ENCODE data around the gene ABCC9.
"Not testable (repeated sequence)": the region's sequence is repeated elsewhere in the genome, so short reads cannot be mapped to it uniquely, and the experiment has no call there.

The ABCC9 gene

DNA sequence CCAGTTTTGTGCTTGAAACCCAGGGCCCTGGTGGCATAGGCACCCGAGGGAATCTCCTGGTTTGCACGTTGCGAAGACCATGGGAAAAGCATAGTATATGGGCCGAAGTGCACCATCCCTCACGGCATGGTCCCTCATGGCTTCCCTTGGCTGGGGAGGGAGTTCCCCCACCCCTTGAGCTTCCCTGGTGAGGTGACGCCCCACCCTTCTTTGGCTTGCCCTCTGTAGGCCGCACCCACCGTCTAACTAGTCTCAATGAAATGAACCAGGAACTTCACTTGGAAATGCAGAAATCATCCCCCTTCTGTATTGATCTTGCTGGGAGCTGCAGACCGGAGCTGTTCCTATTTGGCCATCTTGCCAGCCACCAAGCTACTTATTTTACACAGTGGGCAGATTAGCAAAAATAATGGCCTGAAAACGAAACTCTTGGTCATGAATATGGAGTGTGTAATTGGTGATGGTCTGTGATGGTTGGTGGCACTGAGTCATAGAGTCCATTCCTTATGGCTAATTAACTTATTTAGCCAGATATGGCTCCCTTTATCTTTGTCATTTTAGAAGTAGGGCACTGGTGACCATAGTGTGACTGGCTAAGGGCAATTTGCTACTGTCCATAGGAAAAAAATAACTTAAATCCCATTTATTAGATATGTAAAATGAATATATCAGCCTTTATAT lies 145.4 kb downstream of the ABCC9 start:
- no peaks in the 10 kb centered on the region for H3K36me3 ChIP-seq
- TF ChIP-seq, protein P1, sequence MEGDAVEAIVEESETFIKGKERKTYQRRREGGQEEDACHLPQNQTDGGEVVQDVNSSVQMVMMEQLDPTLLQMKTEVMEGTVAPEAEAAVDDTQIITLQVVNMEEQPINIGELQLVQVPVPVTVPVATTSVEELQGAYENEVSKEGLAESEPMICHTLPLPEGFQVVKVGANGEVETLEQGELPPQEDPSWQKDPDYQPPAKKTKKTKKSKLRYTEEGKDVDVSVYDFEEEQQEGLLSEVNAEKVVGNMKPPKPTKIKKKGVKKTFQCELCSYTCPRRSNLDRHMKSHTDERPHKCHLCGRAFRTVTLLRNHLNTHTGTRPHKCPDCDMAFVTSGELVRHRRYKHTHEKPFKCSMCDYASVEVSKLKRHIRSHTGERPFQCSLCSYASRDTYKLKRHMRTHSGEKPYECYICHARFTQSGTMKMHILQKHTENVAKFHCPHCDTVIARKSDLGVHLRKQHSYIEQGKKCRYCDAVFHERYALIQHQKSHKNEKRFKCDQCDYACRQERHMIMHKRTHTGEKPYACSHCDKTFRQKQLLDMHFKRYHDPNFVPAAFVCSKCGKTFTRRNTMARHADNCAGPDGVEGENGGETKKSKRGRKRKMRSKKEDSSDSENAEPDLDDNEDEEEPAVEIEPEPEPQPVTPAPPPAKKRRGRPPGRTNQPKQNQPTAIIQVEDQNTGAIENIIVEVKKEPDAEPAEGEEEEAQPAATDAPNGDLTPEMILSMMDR (IDR thresholded peaks at IDR 0.05; ENCODE audit: low read depth, low read length), result no peak
- no peaks in the 10 kb centered on the region for H3K27me3 ChIP-seq (ENCODE audit: insufficient read depth, low read depth, severe bottlenecking)
- no peaks in the 10 kb centered on the region for H3K9me3 ChIP-seq (ENCODE audit: severe bottlenecking)
- no peak overlapping the region for H3K27ac ChIP-seq
- H3K4me3 ChIP-seq (ENCODE audit: low read depth, low read length), result no peak overlapping the region
- DNase-seq, result no peak

DNA sequence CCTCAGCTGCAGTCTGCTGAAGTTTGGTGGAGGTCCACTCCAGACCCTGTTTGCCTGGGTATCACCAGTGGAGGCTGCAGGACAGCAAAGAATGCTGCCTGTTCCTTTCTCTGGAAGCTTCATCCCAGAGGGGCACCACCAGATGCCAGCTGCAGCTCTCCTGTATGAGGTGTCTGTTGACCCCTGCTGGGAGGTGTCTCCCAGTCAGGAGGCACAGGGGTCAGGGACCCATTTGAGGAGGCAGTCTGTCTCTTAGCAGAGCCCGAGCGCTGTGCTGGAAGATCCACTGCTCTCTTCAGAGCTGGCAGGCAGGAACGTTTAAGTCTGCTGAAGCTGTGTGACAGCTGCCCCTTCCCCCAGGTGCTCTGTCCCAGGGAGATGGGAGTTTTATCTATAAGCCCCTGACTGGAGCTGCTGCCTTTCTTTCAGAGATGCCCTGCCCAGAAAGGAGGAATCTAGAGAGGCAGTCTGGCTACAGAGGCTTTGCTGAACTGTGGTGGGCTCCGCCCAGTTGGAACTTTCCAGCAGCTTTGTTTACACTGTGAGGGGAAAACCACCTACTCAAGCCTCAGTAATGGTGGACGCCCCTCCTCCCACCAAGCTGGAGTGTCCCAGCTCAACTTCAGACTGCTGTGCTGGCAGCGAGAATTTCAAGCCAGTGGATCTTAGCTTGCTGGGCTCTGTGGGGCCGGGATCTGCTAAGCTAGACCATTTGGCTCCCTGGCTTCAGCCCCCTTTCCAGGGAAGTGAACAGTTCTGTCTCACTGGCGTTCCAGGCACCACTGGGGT lies 146.2 kb downstream of the ABCC9 start:
- H3K9me3 ChIP-seq (ENCODE audit: severe bottlenecking); DNase-seq; H3K4me3 ChIP-seq (ENCODE audit: low read depth, low read length); H3K36me3 ChIP-seq; H3K27me3 ChIP-seq (ENCODE audit: insufficient read depth, low read depth, severe bottlenecking); H3K27ac ChIP-seq: not testable (repeated sequence)

DNA sequence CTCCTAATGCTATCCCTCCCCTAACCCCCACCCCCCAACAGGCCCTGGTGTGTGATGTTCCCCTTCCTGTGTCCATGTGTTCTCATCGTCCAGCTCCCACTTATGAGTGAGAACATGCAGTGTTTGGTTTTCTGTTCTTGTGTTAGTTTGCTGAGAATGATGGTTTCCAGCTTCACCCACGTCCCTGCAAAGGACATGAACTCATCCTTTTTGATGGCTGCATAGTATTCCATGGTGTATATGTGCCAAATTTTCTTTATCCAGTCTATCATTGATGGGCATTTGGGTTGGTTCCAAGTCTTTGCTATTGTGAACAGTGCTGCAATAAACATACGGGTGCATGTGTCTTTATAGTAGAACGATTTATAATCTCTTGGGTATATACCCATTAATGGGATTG lies 151.5 kb downstream of the ABCC9 start:
- DNase-seq; H3K36me3 ChIP-seq; H3K27me3 ChIP-seq (ENCODE audit: insufficient read depth, low read depth, severe bottlenecking); H3K9me3 ChIP-seq (ENCODE audit: severe bottlenecking); H3K27ac ChIP-seq; H3K4me3 ChIP-seq (ENCODE audit: low read depth, low read length): not testable (repeated sequence)

DNA sequence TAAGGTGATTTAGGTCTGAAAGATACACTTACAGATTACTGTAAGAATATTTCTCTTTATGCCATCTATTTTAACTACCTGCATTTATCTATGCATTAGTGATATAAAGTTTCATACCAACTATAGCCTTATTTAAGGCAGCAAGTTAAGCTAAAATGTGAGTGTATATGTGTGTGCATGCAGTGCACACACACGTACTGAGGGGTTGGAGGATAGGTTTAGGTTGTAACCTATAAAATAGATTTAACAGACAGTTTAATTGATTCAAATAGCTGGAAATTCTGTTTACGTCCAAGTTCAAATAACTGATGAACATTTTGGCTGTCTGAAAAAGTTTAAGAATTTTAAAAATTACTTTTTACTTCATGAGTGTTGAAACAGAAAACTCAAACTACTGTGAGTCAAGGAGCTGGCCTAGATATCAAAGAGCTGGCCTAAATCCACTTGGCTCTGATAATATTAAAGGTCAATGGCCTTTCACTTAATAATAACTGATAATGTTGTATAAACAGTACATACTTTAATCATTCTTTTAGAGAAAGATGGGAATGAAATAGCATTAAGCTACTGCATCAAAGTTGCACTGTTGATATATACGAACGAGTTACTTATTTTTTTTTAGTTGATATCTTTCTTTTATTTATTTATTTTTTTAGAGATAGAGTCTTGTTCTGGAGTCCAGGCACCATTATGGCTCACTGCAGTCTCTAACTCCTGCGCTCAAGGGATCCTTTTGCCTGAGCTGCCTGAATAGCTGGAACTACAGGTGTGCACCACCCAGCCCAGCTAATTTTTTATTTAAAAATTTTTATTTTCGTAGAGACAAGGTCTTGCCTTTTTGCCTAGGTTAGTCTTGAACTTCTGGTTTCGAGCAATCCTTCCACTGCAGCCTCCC lies 152.9 kb downstream of the ABCC9 start:
- TF ChIP-seq, protein P1 (IDR thresholded peaks at IDR 0.05; ENCODE audit: low read depth, low read length), result no peak
- Histone ChIP-seq H3K9me3 (ENCODE audit: severe bottlenecking) (peaks cover 3% of the 10 kb centered on the region), H3K27ac (no peak overlapping the region), H3K4me3 (ENCODE audit: low read depth, low read length) (no peak overlapping the region), H3K36me3 (no peaks in the 10 kb centered on the region), H3K27me3 (ENCODE audit: insufficient read depth, low read depth, severe bottlenecking) (no peaks in the 10 kb centered on the region)
- no peak for DNase-seq

DNA sequence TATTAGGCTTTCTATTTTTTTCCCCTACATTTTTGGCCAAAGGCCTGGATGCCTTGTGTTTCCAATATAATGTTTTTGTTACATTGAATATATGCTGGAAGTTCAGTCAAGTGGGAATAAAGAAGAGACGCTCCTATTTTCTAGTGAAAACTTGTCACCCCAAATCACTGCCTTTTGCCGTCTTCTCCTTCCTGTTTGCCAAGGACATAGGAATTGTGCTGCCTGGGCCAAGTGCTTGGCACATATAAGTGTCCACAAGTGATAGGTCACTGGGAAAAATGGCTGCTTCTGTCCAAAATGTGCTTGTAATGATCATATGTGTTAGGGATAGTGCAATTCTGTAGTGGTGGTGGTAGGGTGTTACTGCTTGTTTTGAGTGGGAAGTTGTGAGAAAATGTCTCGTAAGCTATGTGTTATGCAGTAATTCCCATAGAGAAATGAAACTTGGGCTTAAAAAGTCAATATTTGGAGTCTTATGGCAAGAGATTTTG lies 155.1 kb downstream of the ABCC9 start:
- Histone ChIP-seq H3K9me3 (ENCODE audit: severe bottlenecking) (peaks cover 3% of the 10 kb centered on the region), H3K27me3 (ENCODE audit: insufficient read depth, low read depth, severe bottlenecking) (no peaks in the 10 kb centered on the region), H3K36me3 (no peaks in the 10 kb centered on the region), H3K27ac (no peak overlapping the region), H3K4me3 (ENCODE audit: low read depth, low read length) (no peak overlapping the region)
- no peak for DNase-seq
- TF ChIP-seq, protein P1 (IDR thresholded peaks at IDR 0.05; ENCODE audit: low read depth, low read length), result no peak

DNA sequence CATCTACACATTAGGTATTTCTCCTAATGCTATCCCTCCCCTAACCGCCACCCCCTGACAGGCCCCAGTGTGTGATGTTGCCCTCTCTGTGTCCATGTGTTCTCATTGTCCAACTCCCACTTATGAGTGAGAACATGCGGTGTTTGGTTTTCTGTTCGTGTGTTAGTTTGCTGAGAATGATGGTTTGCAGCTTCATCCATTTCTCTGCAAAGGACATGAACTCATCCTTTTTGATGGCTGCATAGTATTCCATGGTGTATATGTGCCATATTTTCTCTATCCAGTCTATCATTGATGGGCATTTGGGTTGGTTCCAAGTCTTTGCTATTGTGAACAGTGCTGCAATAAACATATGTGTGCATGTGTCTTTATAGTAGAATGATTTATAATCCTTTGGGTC lies 158.5 kb downstream of the ABCC9 start:
- not testable (repeated sequence) for H3K27me3 ChIP-seq (ENCODE audit: insufficient read depth, low read depth, severe bottlenecking); DNase-seq; H3K27ac ChIP-seq; H3K9me3 ChIP-seq (ENCODE audit: severe bottlenecking); H3K36me3 ChIP-seq; H3K4me3 ChIP-seq (ENCODE audit: low read depth, low read length)

DNA sequence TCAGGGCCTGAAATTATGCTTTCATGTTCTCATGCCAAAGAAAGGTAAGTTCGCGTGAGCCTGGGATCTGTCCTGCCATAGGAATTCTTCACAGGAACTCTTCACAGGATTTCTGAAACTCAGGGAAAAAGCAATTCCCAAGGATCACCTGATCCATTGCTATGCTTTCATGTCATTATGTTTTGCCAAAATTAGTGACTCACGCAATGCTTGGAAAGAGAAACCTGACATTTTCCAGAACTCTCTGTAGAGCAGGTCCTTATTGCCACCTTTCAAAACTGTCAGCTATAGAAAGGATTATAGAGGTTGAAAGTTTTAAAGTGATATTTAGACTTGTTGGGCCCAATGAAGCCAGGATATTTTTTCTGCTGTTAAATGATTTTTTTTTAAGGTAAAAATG lies 160.4 kb downstream of the ABCC9 start:
- H3K27ac ChIP-seq, result no peak overlapping the region
- no peaks in the 10 kb centered on the region for H3K36me3 ChIP-seq
- TF ChIP-seq, protein P1 (IDR thresholded peaks at IDR 0.05; ENCODE audit: low read depth, low read length), result no peak
- H3K9me3 ChIP-seq (ENCODE audit: severe bottlenecking), result no peaks in the 10 kb centered on the region
- no peaks in the 10 kb centered on the region for H3K27me3 ChIP-seq (ENCODE audit: insufficient read depth, low read depth, severe bottlenecking)
- H3K4me3 ChIP-seq (ENCODE audit: low read depth, low read length), result no peak overlapping the region
- no peak for DNase-seq
